Urothelium cell line (cell line): Measurements from ENCODE around the gene DOCK1.
A peak's percentile ranks its signal among the peaks of the same experiment; 100 is the strongest.
"Not testable (repeated sequence)": the region's sequence is repeated elsewhere in the genome, so short reads cannot be mapped to it uniquely, and the experiment has no call there.

ENCODE experiments used
- DNase-seq: peaks from one replicate; pipeline ENCODE4 v3.0.0; 2011; ENCODE audit warnings: low spot score, mixed read lengths
- FAIRE-seq: peaks from 2 replicates; lab custom pipeline; 2011; peaks lifted over from hg19 to GRCh38; lab: Jason Lieb, UNC

The DOCK1 gene

GRCh38 chr10:126902157-126902556 lies 3.1 kb upstream of the DOCK1 start:
- peak; percentile 66 for FAIRE-seq

GRCh38 chr10:126903656-126904360 lies 1.4 kb upstream of the DOCK1 start:
- no peak for DNase-seq
- no peak for FAIRE-seq

More at GRCh38 chr10:126902157-126902556, 3.1 kb upstream of the DOCK1 start:
- peak; percentile 89 for DNase-seq

GRCh38 chr10:126904516-126904817 lies 761 bp upstream of the DOCK1 start:
- FAIRE-seq (no peak), DNase-seq (no peak)

- peak; percentile 35 for DNase-seq
- no peak for FAIRE-seq
Observed at GRCh38 chr10:126905776-126906703, 812 bp downstream of the DOCK1 start.

- no peak for FAIRE-seq
- DNase-seq = no peak
Observed at GRCh38 chr10:126906704-126907422, 1.6 kb downstream of the DOCK1 start.

- FAIRE-seq = no peak
Observed at GRCh38 chr10:126907423-126907970, 2.3 kb downstream of the DOCK1 start.

GRCh38 chr10:126908225-126908624 lies 3.0 kb downstream of the DOCK1 start:
- no peak for DNase-seq
- no peak for FAIRE-seq

More at GRCh38 chr10:126907423-126907970, 2.3 kb downstream of the DOCK1 start:
- no peak for DNase-seq

- no peak for FAIRE-seq
- no peak for DNase-seq
Observed at GRCh38 chr10:126908729-126909128, 3.5 kb downstream of the DOCK1 start.

GRCh38 chr10:126909147-126909546 lies 3.9 kb downstream of the DOCK1 start:
- FAIRE-seq (no peak), DNase-seq (no peak)

GRCh38 chr10:126910196-126910595 lies 5.0 kb downstream of the DOCK1 start:
- FAIRE-seq (no peak), DNase-seq (no peak)

GRCh38 chr10:126910798-126911197 lies 5.6 kb downstream of the DOCK1 start:
- no peak for FAIRE-seq
- DNase-seq = no peak

- DNase-seq (no peak), FAIRE-seq (no peak)
Observed at GRCh38 chr10:126911301-126911700, 6.1 kb downstream of the DOCK1 start.

- DNase-seq (no peak), FAIRE-seq (no peak)
Observed at GRCh38 chr10:126913316-126913715, 8.1 kb downstream of the DOCK1 start.

GRCh38 chr10:126914561-126914960 lies 9.3 kb downstream of the DOCK1 start:
- DNase-seq (no peak), FAIRE-seq (no peak)

GRCh38 chr10:126916952-126917351 lies 11.7 kb downstream of the DOCK1 start:
- FAIRE-seq, DNase-seq: not testable (repeated sequence)

- FAIRE-seq = no peak
- no peak for DNase-seq
Observed at GRCh38 chr10:126917375-126917774, 12.1 kb downstream of the DOCK1 start.

- DNase-seq (no peak), FAIRE-seq (no peak)
Observed at GRCh38 chr10:126917975-126918908, 13.0 kb downstream of the DOCK1 start.

GRCh38 chr10:126919426-126919825 lies 14.2 kb downstream of the DOCK1 start:
- FAIRE-seq = no peak
- no peak for DNase-seq

- FAIRE-seq (no peak), DNase-seq (no peak)
Observed at GRCh38 chr10:126921162-126921561, 15.9 kb downstream of the DOCK1 start.

- DNase-seq (no peak), FAIRE-seq (no peak)
Observed at GRCh38 chr10:126921974-126922525, 16.8 kb downstream of the DOCK1 start.
